SK-N-SH (cell line): Measurements from ENCODE around the gene POU2F1. TPM values are rescaled to one million over a fixed set of nuclear protein-coding genes. Genes with fewer than 3 reads are reported as not detected.

ENCODE experiments used
- CTCF ChIA-PET: fragments of 300-600, 350-600 bp; formaldehyde crosslinking; extraction: SDS; loops from one replicate; lab custom pipeline; 2021; lab: Yijun Ruan, JAX
- POLR2A ChIA-PET: fragments of 350-600 bp; sonication (Branson Sonifier 250); formaldehyde crosslinking; extraction: SDS; loops from one replicate; lab custom pipeline; 2020; ENCODE audit warnings: antibody characterized with exemption, inconsistent platforms; lab: Yijun Ruan, JAX
- DNase-seq: peaks from one replicate; pipeline ENCODE4 v3.0.0; 2012
- H2AFZ ChIP-seq: fragments of 200-600 bp; sonication (generic); 2 replicates; pipeline ENCODE4 v1.8.1; 2016; ENCODE audit warnings: antibody characterized with exemption, mild to moderate bottlenecking, low read depth
- H3F3A ChIP-seq: fragments of 200-600 bp; sonication (generic); replicated peaks from 2 replicates; pipeline ENCODE3; 2016; ENCODE audit warnings: antibody characterized with exemption, mild to moderate bottlenecking; ENCODE audit not compliant: insufficient read depth
- H3K27ac ChIP-seq, 2 experiments: fragments of 200-500 bp in 1 of 2; fragments of 200-600 bp in 1 of 2; sonication (Bioruptor generic) in 1 of 2; sonication (generic), shearing (Covaris generic) in 1 of 2; 2 replicates each; pipeline versions ENCODE4 v1.5.1 to v1.6.1; 2014 to 2016; ENCODE audit warnings: low read depth in 2 of 2, inconsistent platforms in 1 of 2, low read length in 1 of 2, mild to moderate bottlenecking in 1 of 2, mixed read lengths in 1 of 2
- H3K27me3 ChIP-seq: fragments of 200-600 bp; sonication (generic), shearing (Covaris generic); 2 replicates; pipeline ENCODE4 v1.6.1; 2016; ENCODE audit warnings: mixed run types; ENCODE audit not compliant: insufficient read depth
- H3K36me3 ChIP-seq, 2 experiments: fragments of 200-500 bp in 1 of 2; fragments of 200-600 bp in 1 of 2; sonication (Bioruptor generic) in 1 of 2; sonication (generic) in 1 of 2; replicated peaks in 1 of 2; 2 replicates each; pipeline versions ENCODE3 to v1.5.1; 2014 to 2016; ENCODE audit warnings: low read length in 1 of 2, mild to moderate bottlenecking in 1 of 2; ENCODE audit not compliant: insufficient read depth in 2 of 2, control insufficient read depth in 1 of 2
- H3K4me1 ChIP-seq, 2 experiments: fragments of 200-500 bp in 1 of 2; fragments of 200-600 bp in 1 of 2; sonication (Bioruptor generic) in 1 of 2; sonication (generic), shearing (Covaris generic) in 1 of 2; 2 replicates each; pipeline versions ENCODE4 v1.5.1 to v1.6.1; 2014 to 2016; ENCODE audit warnings: low read depth in 1 of 2, low read length in 1 of 2, mixed run types in 1 of 2; ENCODE audit not compliant: insufficient read depth in 2 of 2, control insufficient read depth in 1 of 2
- H3K4me2 ChIP-seq: fragments of 200-600 bp; sonication (generic), shearing (Covaris generic); 2 replicates; pipeline ENCODE4 v1.6.1; 2017; ENCODE audit warnings: mixed run types
- H3K4me3 ChIP-seq, 2 experiments: fragments of 200-500 bp in 1 of 2; fragments of 200-600 bp in 1 of 2; sonication (Bioruptor generic) in 1 of 2; sonication (generic), shearing (Covaris generic) in 1 of 2; 2 replicates each; pipeline versions ENCODE4 v1.5.1 to v1.8.1; 2014 to 2016; ENCODE audit warnings: low read depth in 2 of 2, inconsistent platforms in 1 of 2, low read length in 1 of 2, mild to moderate bottlenecking in 1 of 2, mixed read lengths in 1 of 2, moderate library complexity in 1 of 2
- H3K79me2 ChIP-seq: fragments of 200-600 bp; sonication (generic); 2 replicates; pipeline ENCODE4 v1.8.1; 2017; ENCODE audit warnings: mild to moderate bottlenecking; ENCODE audit not compliant: insufficient read depth
- H3K9ac ChIP-seq: fragments of 200-600 bp; sonication (generic); 2 replicates; pipeline ENCODE4 v1.6.1; 2017; ENCODE audit warnings: mixed run types
- H3K9me2 ChIP-seq: fragments of 200-600 bp; sonication (generic); 2 replicates; pipeline ENCODE4 v1.6.1; 2017; ENCODE audit warnings: mixed run types
- H3K9me3 ChIP-seq: fragments of 200-600 bp; sonication (generic); 2 replicates; pipeline ENCODE4 v1.6.1; 2017; ENCODE audit warnings: mixed run types, mild to moderate bottlenecking, moderate library complexity
- H4K20me1 ChIP-seq: fragments of 200-600 bp; sonication (generic); 2 replicates; pipeline ENCODE4 v1.6.1; 2017; ENCODE audit warnings: mild to moderate bottlenecking, mixed run types; ENCODE audit not compliant: insufficient read depth
- CTCF ChIP-seq: fragments of 200-600 bp; sonication (generic); IDR thresholded peaks from 2 replicates; pipeline ENCODE4 v1.6.1; 2017; ENCODE audit warnings: antibody characterized with exemption, mild to moderate bottlenecking, moderate library complexity
- ELF1 ChIP-seq: IDR thresholded peaks from 2 replicates; pipeline ENCODE4 v1.4.0; 2012
- EP300 ChIP-seq, 2 experiments: IDR thresholded peaks; 2 replicates each; pipeline versions ENCODE4 v1.4.0 to v1.6.1; 2012; ENCODE audit warnings: borderline replicate concordance in 1 of 2, low read depth in 1 of 2, low read length in 1 of 2
- EZH2phosphoT487 ChIP-seq: fragments of 200-600 bp; sonication (generic); IDR thresholded peaks from 2 replicates; pipeline ENCODE4 v1.6.1; 2017; ENCODE audit warnings: low read depth, mixed run types, mild to moderate bottlenecking, antibody characterized with exemption, moderate library complexity, borderline replicate concordance
- GATA2 ChIP-seq: sonication (generic); formaldehyde crosslinking; IDR thresholded peaks from 2 replicates; pipeline ENCODE4 v1.5.0; 2020; ENCODE audit warnings: mild to moderate bottlenecking, missing genetic modification reagents
- IRF3 ChIP-seq: fragments of 150-350 bp; IDR thresholded peaks from 2 replicates; pipeline ENCODE4 v1.6.1; 2016; ENCODE audit warnings: mild to moderate bottlenecking, low read depth, low read length
- JUND ChIP-seq: IDR thresholded peaks from 2 replicates; pipeline ENCODE4 v1.4.0; 2012
- MAX ChIP-seq: IDR thresholded peaks from 2 replicates; pipeline ENCODE4 v1.4.0; 2012; ENCODE audit warnings: low read depth
- MEF2A ChIP-seq: IDR thresholded peaks from 2 replicates; pipeline ENCODE4 v1.4.0; 2012; ENCODE audit warnings: low read depth, borderline replicate concordance
- MXI1 ChIP-seq: IDR thresholded peaks from 2 replicates; pipeline ENCODE4 v1.6.1; 2012; ENCODE audit warnings: mild to moderate bottlenecking, low read depth, low read length, improper control_type of control experiment
- NFIC ChIP-seq: IDR thresholded peaks from 2 replicates; pipeline ENCODE4 v1.4.0; 2012; ENCODE audit warnings: borderline replicate concordance
- POLR2AphosphoS5 ChIP-seq: IDR thresholded peaks from 2 replicates; pipeline ENCODE4 v1.6.1; 2012; ENCODE audit warnings: low read depth, low read length
- RAD21 ChIP-seq: IDR thresholded peaks from 2 replicates; pipeline ENCODE4 v1.6.1; 2012; ENCODE audit warnings: mild to moderate bottlenecking, low read length
- REST ChIP-seq: IDR thresholded peaks from 2 replicates; pipeline ENCODE4 v1.6.1; 2012; ENCODE audit warnings: mild to moderate bottlenecking, low read depth, low read length, moderate library complexity
- RFX5 ChIP-seq: IDR thresholded peaks from 2 replicates; pipeline ENCODE4 v1.6.1; 2012; ENCODE audit warnings: mild to moderate bottlenecking, improper control_type of control experiment, low read length
- RXRA ChIP-seq: IDR thresholded peaks from 2 replicates; pipeline ENCODE4 v1.4.0; 2012; ENCODE audit warnings: low read depth, mild to moderate bottlenecking, borderline replicate concordance
- TCF12 ChIP-seq: IDR thresholded peaks from 2 replicates; pipeline ENCODE4 v1.4.0; 2012
- YY1 ChIP-seq: IDR thresholded peaks from 2 replicates; pipeline ENCODE4 v1.4.0; 2012; ENCODE audit warnings: low read depth, mild to moderate bottlenecking
- WGBS: methylation state at CpG from one replicate; pipeline ENCODE4 v1.1.6; 2017; ENCODE audit warnings: low lambda C conversion rate; 5-methylcytosine and 5-hydroxymethylcytosine counted together
- polyA plus RNA-seq, 3 experiments: library from polyadenylated mRNA; depleted of rRNA; stranded (reverse); fragments of >200 nt; gene quantifications; 2 replicates each; pipeline ENCODE4 v1.2.3, GENCODE V29; 2012

POU2F1 gene
- polyA plus RNA-seq, 1 of the 3 experiments (the other 2 are of a cell fraction) = 1.2 TPM

DNA sequence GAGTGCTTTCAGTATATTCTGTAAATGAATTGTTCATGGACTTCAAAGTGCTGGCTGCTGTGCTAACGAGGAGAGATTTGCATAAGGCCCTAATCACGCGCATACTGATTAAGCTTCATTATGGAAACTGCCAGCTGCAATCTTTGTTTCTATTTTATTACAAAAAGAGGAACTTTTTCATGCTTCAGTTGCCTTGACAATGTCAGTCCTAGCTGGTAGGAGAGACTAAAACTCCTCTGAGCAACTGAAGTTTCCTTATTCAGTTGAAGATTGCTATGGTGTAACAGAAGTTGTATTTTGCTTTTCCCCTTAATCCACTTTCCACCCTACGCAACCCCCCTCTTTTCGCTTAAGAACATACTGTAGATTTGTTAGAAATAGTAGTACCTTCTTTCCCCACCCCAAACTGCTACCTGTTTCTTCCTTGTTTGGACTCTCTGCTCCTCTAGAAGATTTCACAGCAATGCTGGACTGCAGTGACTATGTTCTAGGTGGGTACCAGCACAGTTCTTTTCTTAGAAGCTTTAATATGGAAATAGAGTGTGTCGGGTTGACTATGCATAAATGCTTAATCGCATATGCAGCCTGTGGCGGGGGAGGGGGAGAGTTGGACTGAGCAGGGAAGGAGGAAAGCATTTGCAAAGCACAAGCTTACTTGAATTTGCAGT is 108.3 kb downstream of the POU2F1 start:
- Histone ChIP-seq H3F3A (no peaks in the 10 kb centered on the region), H2AFZ (no peak overlapping the region), H3K36me3 (peaks cover 4 to 9% of the 10 kb centered on the region in 2 experiments), H3K4me3 (no peak overlapping the region), H3K9me3 (peaks cover under 1% of the 10 kb centered on the region; the same call in 1 of the 2 replicates), H3K79me2 (no peaks in the 10 kb centered on the region), H3K9me2 (no peaks in the 10 kb centered on the region), H3K9ac (no peak overlapping the region), H3K27me3 (no peaks in the 10 kb centered on the region), H3K27ac (no peak overlapping the region), H4K20me1 (no peaks in the 10 kb centered on the region), H3K4me1 (peaks cover 0 to 3% of the 10 kb centered on the region in 2 experiments; a peak in 3 of 4 replicates), H3K4me2 (no peak overlapping the region)
- 97% methylated on average over 8 of the region's 8 CpGs for WGBS
- DNase-seq = no peak
- CTCF ChIA-PET = interaction anchor here (0.6 to 1.2 kb wide), 3 partner anchors 9 to 1963 kb away, joined by 3 to 4 read pairs (median 3); no protein-coding TSS in a partner anchor
- POLR2A ChIA-PET = no interaction called here
- TF ChIP-seq YY1 (no peak), EP300 (IDR thresholded peaks at IDR 0.05; ENCODE audit: borderline replicate concordance in 1 of 2, low read depth in 1 of 2, low read length in 1 of 2) (no peak)

GRCh38 chr1:167330601-167331293 is 110.1 kb downstream of the POU2F1 start:
- no peaks in the 10 kb centered on the region for H3K9me3 ChIP-seq
- no peaks in the 10 kb centered on the region for H4K20me1 ChIP-seq
- no peak overlapping the region for H3K4me2 ChIP-seq
- no peaks in the 10 kb centered on the region for H3F3A ChIP-seq
- peaks cover 2 to 11% of the 10 kb centered on the region in 2 experiments for H3K36me3 ChIP-seq
- no peak overlapping the region for H2AFZ ChIP-seq
- no peak overlapping the region for H3K9ac ChIP-seq
- peaks cover 0 to 3% of the 10 kb centered on the region in 2 experiments; a peak in 3 of 4 replicates for H3K4me1 ChIP-seq
- H3K27me3 ChIP-seq = no peaks in the 10 kb centered on the region
- H3K79me2 ChIP-seq = no peaks in the 10 kb centered on the region
- peaks cover 4% of the 10 kb centered on the region; the same call in 1 of the 2 replicates for H3K9me2 ChIP-seq
- DNase-seq = no peak
- H3K4me3 ChIP-seq = no peak overlapping the region
- no peak for TF ChIP-seq REST
- no peak for TF ChIP-seq IRF3
- no peak for TF ChIP-seq MXI1
- no peak for TF ChIP-seq CTCF
- TF ChIP-seq EP300 (IDR thresholded peaks at IDR 0.05; ENCODE audit: borderline replicate concordance in 1 of 2, low read depth in 1 of 2, low read length in 1 of 2) = no peak
- TF ChIP-seq MAX = no peak
- TF ChIP-seq JUND = no peak
- TF ChIP-seq EZH2phosphoT487 = no peak
- TF ChIP-seq RXRA = no peak
- no peak for TF ChIP-seq GATA2 (CRISPR knock-in tag)
- TF ChIP-seq NFIC = no peak
- no peak for TF ChIP-seq MEF2A
- no peak for TF ChIP-seq POLR2AphosphoS5
- no peak for TF ChIP-seq RFX5
- TF ChIP-seq TCF12 = no peak
- TF ChIP-seq RAD21 = no peak
- TF ChIP-seq ELF1 = no peak
- H3K27ac ChIP-seq = no peak overlapping the region
- POLR2A ChIA-PET = no interaction called here
- CTCF ChIA-PET = no interaction called here
- 90% methylated on average over 1 of the region's 1 CpG for WGBS
